Duodenal mucosa (tissue), 2 donors: Measurements from ENCODE around the gene KRT86.

Experiments used
- H3K27ac ChIP-seq: one replicate; pipeline ENCODE4 v1.7.0; 2013; ENCODE audit warnings: low read depth, low read length
- H3K27me3 ChIP-seq, 2 donors: one replicate each; pipeline ENCODE4 v1.7.0; 2013; ENCODE audit warnings: low read length in 2 of 2, control low read depth in 1 of 2; ENCODE audit not compliant: insufficient read depth in 2 of 2, control insufficient read depth in 1 of 2
- H3K36me3 ChIP-seq, 2 donors: one replicate each; pipeline ENCODE4 v1.7.0; 2013; ENCODE audit warnings: low read length in 2 of 2, control low read depth in 1 of 2; ENCODE audit not compliant: insufficient read depth in 2 of 2, control insufficient read depth in 1 of 2
- H3K4me1 ChIP-seq, 2 donors: one replicate each; pipeline ENCODE4 v1.7.0; 2013; ENCODE audit warnings: low read length in 2 of 2, control low read depth in 1 of 2; ENCODE audit not compliant: insufficient read depth in 2 of 2, control insufficient read depth in 1 of 2
- H3K4me3 ChIP-seq, 2 donors: one replicate each; pipeline ENCODE4 v1.7.0; 2013; ENCODE audit warnings: low read length in 2 of 2, low read depth in 1 of 2
- H3K9ac ChIP-seq, 2 donors: one replicate each; pipeline ENCODE4 v1.7.0; 2013; ENCODE audit warnings: low read length in 2 of 2, low read depth in 1 of 2
- H3K9me3 ChIP-seq, 2 donors: one replicate each; pipeline ENCODE4 v1.7.0; 2013; ENCODE audit warnings: low read length in 2 of 2, control low read depth in 1 of 2; ENCODE audit not compliant: control insufficient read depth in 1 of 2

The KRT86 gene

GRCh38 chr12:52356762-52357580 lies 82.5 kb downstream of the KRT86 start:
- Histone ChIP-seq H3K9ac (no peak overlapping the region), H3K27ac (no peak overlapping the region), H3K9me3 (no peaks in the 10 kb centered on the region), H3K36me3 (no peaks in the 10 kb centered on the region), H3K4me3 (no peak overlapping the region), H3K27me3 (peaks cover 0 to 4% of the 10 kb centered on the region in 2 donors), H3K4me1 (no peaks in the 10 kb centered on the region)
